Prostate gland (tissue), 2 donors: Measurements from ENCODE around the gene DYNC1H1.

Experiments used
- CTCF ChIP-seq, 4 experiments: fragments of 200-600 bp in 2 of 4; fragments of 450-650 bp in 2 of 4; sonication (generic) in 2 of 4; IDR thresholded peaks; 1 replicate in 3 of 4; 2 replicates in 1 of 4; pipeline ENCODE4 v1.5.1; 2016 to 2019; ENCODE audit warnings: antibody characterized with exemption in 4 of 4, mild to moderate bottlenecking in 2 of 4, moderate library complexity in 2 of 4
- POLR2A ChIP-seq: fragments of 450-650 bp; IDR thresholded peaks from one replicate; pipeline ENCODE4 v1.6.1; 2016; ENCODE audit warnings: antibody characterized with exemption, mild to moderate bottlenecking
- POLR2AphosphoS5 ChIP-seq: sonication (generic); formaldehyde crosslinking; IDR thresholded peaks from one replicate; pipeline ENCODE4 v1.6.1; 2017; ENCODE audit warnings: antibody characterized with exemption

DNA sequence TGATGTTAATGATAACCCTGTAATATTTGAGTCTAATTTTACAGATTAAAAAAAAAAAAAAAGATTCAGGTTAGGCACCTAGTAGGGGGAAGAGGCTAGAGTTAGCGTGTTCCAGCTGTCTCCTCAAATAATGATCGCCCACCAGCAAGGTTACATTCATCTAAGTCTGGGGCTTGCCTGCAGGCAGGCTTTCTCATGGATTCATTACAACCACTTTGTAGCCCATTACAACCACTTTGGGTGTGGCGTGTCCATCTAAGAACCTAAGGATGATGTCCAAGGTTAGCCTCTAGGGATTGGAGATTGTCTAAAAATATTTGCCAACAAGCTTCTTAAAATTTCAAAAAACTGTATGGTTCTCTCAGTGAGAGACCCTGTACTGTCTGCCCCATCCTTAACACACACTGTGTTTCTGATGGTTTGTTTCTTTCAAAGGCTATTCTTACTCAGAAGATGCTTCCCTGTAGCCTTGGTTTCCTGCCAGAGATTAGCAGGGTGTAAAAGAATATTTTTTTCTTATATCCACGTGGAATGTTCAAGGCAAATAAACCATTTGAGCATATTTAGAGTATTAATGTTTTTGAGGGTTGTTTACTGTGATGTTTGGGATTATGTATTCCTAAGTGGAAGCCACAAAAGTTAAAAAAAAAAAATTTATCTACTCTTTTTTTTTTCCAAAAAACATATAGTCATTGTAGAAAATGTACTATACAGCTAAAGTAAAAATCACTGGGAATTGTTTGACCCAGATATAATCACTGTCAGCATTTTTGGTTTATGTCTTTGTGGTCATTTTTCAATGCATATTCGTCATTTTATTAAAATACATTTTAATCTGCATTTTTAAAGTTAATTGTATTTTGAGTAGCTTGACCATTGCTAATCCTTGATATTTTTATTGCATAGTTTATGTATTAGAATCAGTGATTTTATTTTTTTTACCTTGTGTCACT is 1.7 kb downstream of the DYNC1H1 start:
- no peak for TF ChIP-seq POLR2A
- TF ChIP-seq CTCF (IDR thresholded peaks at IDR 0.05): no peak
- no peak for TF ChIP-seq POLR2AphosphoS5
